HEK293 (cell line): ENCODE results near the gene LMO2.

ENCODE experiments used
- MYNN ChIP-seq: fragments of 450-650 bp; formaldehyde crosslinking; IDR thresholded peaks from 2 replicates; pipeline ENCODE4 v1.5.1; 2016; ENCODE audit warnings: missing biosample characterization, missing genetic modification characterization, borderline replicate concordance
- SALL2 ChIP-seq: fragments of 450-650 bp; formaldehyde crosslinking; IDR thresholded peaks from 2 replicates; pipeline ENCODE4 v1.5.0; 2017; ENCODE audit warnings: missing biosample characterization, mild to moderate bottlenecking, missing genetic modification characterization, borderline replicate concordance
- TCF7L2 ChIP-seq: IDR thresholded peaks from 2 replicates; pipeline ENCODE4 v1.6.1; 2011; ENCODE audit warnings: low read depth, mild to moderate bottlenecking, inconsistent platforms, low read length, moderate library complexity, borderline replicate concordance
- ZFP3 ChIP-seq: fragments of 450-650 bp; formaldehyde crosslinking; IDR thresholded peaks from 2 replicates; pipeline ENCODE4 v1.5.1; 2016; ENCODE audit warnings: low read depth, missing biosample characterization, missing genetic modification characterization
- ZNF311 ChIP-seq: fragments of 450-650 bp; formaldehyde crosslinking; IDR thresholded peaks from 2 replicates; pipeline ENCODE4 v1.5.1; 2017; ENCODE audit warnings: missing biosample characterization, missing genetic modification characterization, borderline replicate concordance
- ZNF350 ChIP-seq: fragments of 450-650 bp; formaldehyde crosslinking; IDR thresholded peaks from 2 replicates; pipeline ENCODE4 v1.5.0; 2017; ENCODE audit warnings: missing biosample characterization, mild to moderate bottlenecking, missing genetic modification characterization
- ZNF510 ChIP-seq: fragments of 450-650 bp; formaldehyde crosslinking; IDR thresholded peaks from 2 replicates; pipeline ENCODE4 v1.5.1; 2018; ENCODE audit warnings: mild to moderate bottlenecking, missing genetic modification characterization, missing biosample characterization; ENCODE audit not compliant: insufficient replicate concordance
- ZNF521 ChIP-seq: fragments of 450-650 bp; formaldehyde crosslinking; IDR thresholded peaks from 2 replicates; pipeline ENCODE4 v1.5.1; 2017; ENCODE audit warnings: missing biosample characterization, mild to moderate bottlenecking, missing genetic modification characterization
- ZNF530 ChIP-seq: fragments of 450-650 bp; formaldehyde crosslinking; IDR thresholded peaks from 2 replicates; pipeline ENCODE4 v1.5.1; 2016; ENCODE audit warnings: low read depth, missing biosample characterization, missing genetic modification characterization
- ZNF76 ChIP-seq: fragments of 450-650 bp; formaldehyde crosslinking; IDR thresholded peaks from 2 replicates; pipeline ENCODE4; 2016; ENCODE audit warnings: low read depth, missing biosample characterization, missing genetic modification characterization, borderline replicate concordance
- TF ChIP-seq, protein P1 (sequence below): fragments of 450-650 bp; formaldehyde crosslinking; IDR thresholded peaks from 2 replicates; pipeline ENCODE4 v1.5.1; 2016; ENCODE audit warnings: missing biosample characterization, missing genetic modification characterization
- TF ChIP-seq, protein P2 (sequence below): sonication (generic); formaldehyde crosslinking; IDR thresholded peaks from 2 replicates; pipeline ENCODE4 v1.8.1; 2022; ENCODE audit warnings: mild to moderate bottlenecking, moderate library complexity, missing genetic modification reagents
- TF ChIP-seq, protein P3 (sequence below): IDR thresholded peaks from 2 replicates; pipeline ENCODE4 v1.6.1; 2011; ENCODE audit warnings: mild to moderate bottlenecking, low read depth, low read length, borderline replicate concordance
- TF ChIP-seq, protein P4 (sequence below): fragments of 450-650 bp; IDR thresholded peaks from 2 replicates; pipeline ENCODE4 v1.5.1; 2018; ENCODE audit warnings: missing biosample characterization, missing genetic modification characterization

DNA sequence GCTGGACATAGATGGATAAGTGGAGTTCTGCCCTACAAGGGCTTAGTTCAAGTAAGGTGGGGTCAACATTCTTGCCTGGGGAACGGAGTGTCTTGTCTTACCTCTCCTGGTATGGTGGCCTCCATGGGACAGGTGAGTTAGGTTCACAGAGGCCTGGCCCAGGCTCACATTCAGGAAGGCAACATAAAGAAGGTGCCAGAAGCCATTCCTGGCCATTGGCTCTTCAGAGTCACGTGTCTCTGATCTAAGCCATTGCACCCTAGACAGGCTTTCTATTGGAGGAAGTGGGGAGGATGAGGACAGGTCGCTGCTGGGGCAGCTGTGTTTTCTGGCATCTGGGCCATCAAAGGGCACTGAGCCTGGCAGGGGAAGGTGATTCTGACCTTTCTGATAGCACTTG lies 14.8 kb downstream of the LMO2 start:
- TF ChIP-seq ZNF311 (tag by site-specific recombination) (no peak), TCF7L2 (no peak), ZNF521 (tag by site-specific recombination) (no peak), SALL2 (no peak), ZFP3 (no peak), ZNF510 (tag by site-specific recombination) (no peak), MYNN (no peak), ZNF76 (no peak), ZNF530 (tag by site-specific recombination) (no peak), ZNF350 (tag by site-specific recombination) (no peak)
- TF ChIP-seq, protein P1, sequence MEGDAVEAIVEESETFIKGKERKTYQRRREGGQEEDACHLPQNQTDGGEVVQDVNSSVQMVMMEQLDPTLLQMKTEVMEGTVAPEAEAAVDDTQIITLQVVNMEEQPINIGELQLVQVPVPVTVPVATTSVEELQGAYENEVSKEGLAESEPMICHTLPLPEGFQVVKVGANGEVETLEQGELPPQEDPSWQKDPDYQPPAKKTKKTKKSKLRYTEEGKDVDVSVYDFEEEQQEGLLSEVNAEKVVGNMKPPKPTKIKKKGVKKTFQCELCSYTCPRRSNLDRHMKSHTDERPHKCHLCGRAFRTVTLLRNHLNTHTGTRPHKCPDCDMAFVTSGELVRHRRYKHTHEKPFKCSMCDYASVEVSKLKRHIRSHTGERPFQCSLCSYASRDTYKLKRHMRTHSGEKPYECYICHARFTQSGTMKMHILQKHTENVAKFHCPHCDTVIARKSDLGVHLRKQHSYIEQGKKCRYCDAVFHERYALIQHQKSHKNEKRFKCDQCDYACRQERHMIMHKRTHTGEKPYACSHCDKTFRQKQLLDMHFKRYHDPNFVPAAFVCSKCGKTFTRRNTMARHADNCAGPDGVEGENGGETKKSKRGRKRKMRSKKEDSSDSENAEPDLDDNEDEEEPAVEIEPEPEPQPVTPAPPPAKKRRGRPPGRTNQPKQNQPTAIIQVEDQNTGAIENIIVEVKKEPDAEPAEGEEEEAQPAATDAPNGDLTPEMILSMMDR (tag by site-specific recombination) = no peak
- TF ChIP-seq, protein P2, sequence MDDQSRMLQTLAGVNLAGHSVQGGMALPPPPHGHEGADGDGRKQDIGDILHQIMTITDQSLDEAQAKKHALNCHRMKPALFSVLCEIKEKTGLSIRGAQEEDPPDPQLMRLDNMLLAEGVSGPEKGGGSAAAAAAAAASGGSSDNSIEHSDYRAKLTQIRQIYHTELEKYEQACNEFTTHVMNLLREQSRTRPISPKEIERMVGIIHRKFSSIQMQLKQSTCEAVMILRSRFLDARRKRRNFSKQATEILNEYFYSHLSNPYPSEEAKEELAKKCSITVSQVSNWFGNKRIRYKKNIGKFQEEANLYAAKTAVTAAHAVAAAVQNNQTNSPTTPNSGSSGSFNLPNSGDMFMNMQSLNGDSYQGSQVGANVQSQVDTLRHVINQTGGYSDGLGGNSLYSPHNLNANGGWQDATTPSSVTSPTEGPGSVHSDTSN (CRISPR knock-in tag) = no peak
- TF ChIP-seq, protein P3, sequence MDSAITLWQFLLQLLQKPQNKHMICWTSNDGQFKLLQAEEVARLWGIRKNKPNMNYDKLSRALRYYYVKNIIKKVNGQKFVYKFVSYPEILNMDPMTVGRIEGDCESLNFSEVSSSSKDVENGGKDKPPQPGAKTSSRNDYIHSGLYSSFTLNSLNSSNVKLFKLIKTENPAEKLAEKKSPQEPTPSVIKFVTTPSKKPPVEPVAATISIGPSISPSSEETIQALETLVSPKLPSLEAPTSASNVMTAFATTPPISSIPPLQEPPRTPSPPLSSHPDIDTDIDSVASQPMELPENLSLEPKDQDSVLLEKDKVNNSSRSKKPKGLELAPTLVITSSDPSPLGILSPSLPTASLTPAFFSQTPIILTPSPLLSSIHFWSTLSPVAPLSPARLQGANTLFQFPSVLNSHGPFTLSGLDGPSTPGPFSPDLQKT = no peak
- TF ChIP-seq, protein P4, sequence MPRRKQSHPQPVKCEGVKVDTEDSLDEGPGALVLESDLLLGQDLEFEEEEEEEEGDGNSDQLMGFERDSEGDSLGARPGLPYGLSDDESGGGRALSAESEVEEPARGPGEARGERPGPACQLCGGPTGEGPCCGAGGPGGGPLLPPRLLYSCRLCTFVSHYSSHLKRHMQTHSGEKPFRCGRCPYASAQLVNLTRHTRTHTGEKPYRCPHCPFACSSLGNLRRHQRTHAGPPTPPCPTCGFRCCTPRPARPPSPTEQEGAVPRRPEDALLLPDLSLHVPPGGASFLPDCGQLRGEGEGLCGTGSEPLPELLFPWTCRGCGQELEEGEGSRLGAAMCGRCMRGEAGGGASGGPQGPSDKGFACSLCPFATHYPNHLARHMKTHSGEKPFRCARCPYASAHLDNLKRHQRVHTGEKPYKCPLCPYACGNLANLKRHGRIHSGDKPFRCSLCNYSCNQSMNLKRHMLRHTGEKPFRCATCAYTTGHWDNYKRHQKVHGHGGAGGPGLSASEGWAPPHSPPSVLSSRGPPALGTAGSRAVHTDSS (tag by site-specific recombination) = no peak
